HFF-Myc (cell line): ENCODE measurements around the gene GON4L.
"Not testable (repeated sequence)": the region's sequence is repeated elsewhere in the genome, so short reads cannot be mapped to it uniquely, and the experiment has no call there.

ENCODE experiments used
- DNase-seq: peaks from one replicate; pipeline ENCODE4 v3.0.0-alpha.2; 2011; ENCODE audit warnings: low read depth; ENCODE audit errors: extremely low read depth
- H3K4me3 ChIP-seq: replicated peaks from 2 replicates; pipeline ENCODE4 v1.5.1; 2011; ENCODE audit warnings: low read depth, mild to moderate bottlenecking, control low read depth, low read length
- TF ChIP-seq, protein P1 (sequence below): IDR thresholded peaks from 2 replicates; pipeline ENCODE4 v1.5.1; 2012; ENCODE audit warnings: mild to moderate bottlenecking, low read depth, low read length, control low read depth; ENCODE audit errors: missing control alignments

GON4L gene

DNA sequence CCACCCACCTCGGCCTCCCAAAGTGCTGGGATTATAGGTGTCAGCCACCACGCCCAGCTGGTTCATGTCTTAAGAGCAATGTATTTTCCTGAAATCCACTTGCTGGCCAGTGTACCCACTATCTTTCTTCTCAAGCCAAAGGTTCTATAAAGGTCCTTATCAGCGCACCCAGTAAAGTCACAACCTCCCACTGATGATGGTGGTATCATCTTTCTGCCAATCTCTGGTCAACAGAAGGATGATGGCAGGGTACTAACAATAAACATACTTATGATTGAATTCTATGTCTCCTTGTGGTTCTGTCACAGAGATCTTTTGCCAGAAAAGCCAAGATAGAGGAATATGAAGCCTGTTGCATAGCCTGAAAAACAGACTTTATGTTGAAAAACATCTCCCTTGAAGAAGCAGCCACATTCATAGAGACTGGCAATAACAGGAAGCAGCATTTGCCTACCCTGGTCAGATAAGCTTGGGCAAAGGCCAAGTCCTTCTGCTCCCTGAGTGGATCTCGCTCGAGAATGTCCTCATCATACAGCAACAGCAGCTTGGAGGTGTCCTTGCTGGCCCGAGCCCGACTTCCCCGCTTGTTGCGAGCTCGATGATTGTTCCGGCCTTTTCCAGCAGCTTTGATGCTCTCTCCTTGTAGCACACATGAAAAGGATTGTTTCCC is 95.1 kb downstream of the GON4L start:
- H3K4me3 ChIP-seq, result no peak overlapping the region
- DNase-seq, result no peak
- TF ChIP-seq, protein P1, sequence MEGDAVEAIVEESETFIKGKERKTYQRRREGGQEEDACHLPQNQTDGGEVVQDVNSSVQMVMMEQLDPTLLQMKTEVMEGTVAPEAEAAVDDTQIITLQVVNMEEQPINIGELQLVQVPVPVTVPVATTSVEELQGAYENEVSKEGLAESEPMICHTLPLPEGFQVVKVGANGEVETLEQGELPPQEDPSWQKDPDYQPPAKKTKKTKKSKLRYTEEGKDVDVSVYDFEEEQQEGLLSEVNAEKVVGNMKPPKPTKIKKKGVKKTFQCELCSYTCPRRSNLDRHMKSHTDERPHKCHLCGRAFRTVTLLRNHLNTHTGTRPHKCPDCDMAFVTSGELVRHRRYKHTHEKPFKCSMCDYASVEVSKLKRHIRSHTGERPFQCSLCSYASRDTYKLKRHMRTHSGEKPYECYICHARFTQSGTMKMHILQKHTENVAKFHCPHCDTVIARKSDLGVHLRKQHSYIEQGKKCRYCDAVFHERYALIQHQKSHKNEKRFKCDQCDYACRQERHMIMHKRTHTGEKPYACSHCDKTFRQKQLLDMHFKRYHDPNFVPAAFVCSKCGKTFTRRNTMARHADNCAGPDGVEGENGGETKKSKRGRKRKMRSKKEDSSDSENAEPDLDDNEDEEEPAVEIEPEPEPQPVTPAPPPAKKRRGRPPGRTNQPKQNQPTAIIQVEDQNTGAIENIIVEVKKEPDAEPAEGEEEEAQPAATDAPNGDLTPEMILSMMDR, result no peak

- TF ChIP-seq, protein P1, result no peak
- H3K4me3 ChIP-seq, result no peak overlapping the region
- no peak for DNase-seq
Observed at GRCh38 chr1:155760751-155761475, 96.1 kb downstream of the GON4L start.

GRCh38 chr1:155759966-155760630 is 96.9 kb downstream of the GON4L start:
- no peak overlapping the region for H3K4me3 ChIP-seq
- no peak for DNase-seq
- TF ChIP-seq, protein P1, result no peak

DNA sequence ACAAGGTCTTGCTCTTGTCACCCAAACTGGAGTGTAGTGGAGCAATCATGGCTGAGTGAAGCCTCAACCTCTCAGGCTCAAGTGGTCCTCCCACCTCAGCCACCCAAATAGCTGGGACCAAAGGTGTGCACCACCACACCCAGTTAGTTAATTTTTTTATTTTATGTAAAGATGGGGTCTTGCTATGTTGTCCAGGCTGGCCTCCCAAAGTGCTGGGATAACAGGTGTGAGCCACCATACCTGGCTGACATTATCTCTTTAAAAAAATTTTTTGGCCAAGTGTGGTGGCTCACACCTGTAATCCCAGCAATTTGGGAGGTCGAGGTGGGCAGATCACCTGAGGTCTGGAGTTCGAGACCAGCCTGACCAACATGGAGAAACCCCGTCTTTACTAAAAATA is 98.0 kb downstream of the GON4L start:
- not testable (repeated sequence) for H3K4me3 ChIP-seq, DNase-seq

- H3K4me3 ChIP-seq, DNase-seq: not testable (repeated sequence)
Observed at GRCh38 chr1:155748141-155748540, 108.9 kb downstream of the GON4L start.

DNA sequence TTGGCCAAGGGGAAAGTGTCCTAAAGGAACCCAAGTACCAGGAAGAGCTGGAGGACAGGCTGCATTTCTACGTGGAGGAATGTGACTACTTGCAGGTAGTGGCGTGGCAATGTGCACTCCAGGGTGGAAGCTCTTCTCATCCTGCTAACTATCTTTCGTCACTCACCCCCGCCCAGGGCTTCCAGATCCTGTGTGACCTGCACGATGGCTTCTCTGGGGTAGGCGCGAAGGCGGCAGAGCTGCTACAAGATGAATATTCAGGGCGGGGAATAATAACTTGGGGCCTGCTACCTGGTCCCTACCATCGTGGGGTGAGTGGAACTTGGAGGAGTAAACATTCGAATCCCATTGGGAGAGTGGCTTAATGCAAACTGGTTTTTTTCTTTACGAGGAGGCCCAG is 109.4 kb downstream of the GON4L start:
- H3K4me3 ChIP-seq, DNase-seq: not testable (repeated sequence)

GRCh38 chr1:155745284-155746228 is 111.5 kb downstream of the GON4L start:
- H3K4me3 ChIP-seq, result peak overlapping the region; percentile 65
- peak; percentile 93 for DNase-seq

GRCh38 chr1:155744711-155745283 is 112.2 kb downstream of the GON4L start:
- TF ChIP-seq, protein P1, result no peak
- no peak for DNase-seq
- H3K4me3 ChIP-seq, result peak overlapping the region; percentile 65
